Measurements from ENCODE around the gene CFAP61.
"Not testable (repeated sequence)": the region's sequence is repeated elsewhere in the genome, so short reads cannot be mapped to it uniquely, and the experiment has no call there.

The CFAP61 gene

DNA sequence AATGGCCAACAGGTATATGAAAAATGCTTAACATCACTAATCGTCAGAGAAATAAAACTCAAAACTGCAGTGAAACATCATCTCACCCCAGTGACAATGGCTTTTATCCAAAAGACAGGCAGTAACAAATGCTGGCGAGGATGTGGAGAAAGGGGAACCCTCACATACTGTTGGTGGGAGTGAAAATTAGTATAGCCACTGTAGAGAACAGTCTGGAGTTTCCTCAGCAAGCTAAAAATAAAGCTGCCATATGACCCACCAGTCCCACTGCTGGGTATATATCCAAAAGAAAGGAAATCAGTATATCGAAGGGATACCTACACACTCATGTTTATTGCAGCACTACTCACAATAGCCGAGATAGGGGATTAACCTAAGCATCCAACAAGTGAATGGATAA lies 292.1 kb downstream of the CFAP61 start:
- no CpG with 5 or more reads among the region's 4 CpGs for WGBS (ENCODE audit: extremely low coverage, insufficient coverage, insufficient read length)

DNA sequence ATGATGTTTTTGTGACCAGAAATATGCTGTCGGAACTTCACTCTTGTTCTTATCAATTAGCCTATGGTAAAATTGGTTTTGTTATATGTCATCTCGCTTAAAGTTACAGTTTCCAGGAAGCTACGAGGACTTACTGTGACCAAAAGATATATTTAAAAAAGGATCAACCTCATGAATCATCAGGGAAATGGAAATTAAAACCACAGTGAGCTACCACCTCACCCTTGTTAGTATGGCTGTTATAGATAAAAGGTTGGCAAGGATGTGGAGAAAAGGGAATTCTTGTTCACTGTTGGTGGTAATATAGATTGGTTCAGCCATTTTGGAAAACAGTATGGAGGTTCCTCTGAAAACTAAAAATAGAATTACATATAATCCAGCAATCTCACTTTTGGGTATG lies 301.2 kb downstream of the CFAP61 start:
- no peak overlapping the region for H2AK5ac ChIP-seq (ENCODE audit: low read length)
- H2BK12ac ChIP-seq (ENCODE audit: low read length), result no peak overlapping the region
- no peak overlapping the region for H3K9ac ChIP-seq (ENCODE audit: low read length)
- no peak overlapping the region for H4K91ac ChIP-seq (ENCODE audit: low read depth, low read length)
- H3K36me3 ChIP-seq (ENCODE audit: control insufficient read depth in 1 of 2, insufficient read depth in 2 of 2, low read length in 2 of 2), result no peaks in the 10 kb centered on the region
- no peak overlapping the region for H3K23ac ChIP-seq (ENCODE audit: low read length)
- H3K9me3 ChIP-seq (ENCODE audit: insufficient read depth, low read depth, low read length), result peaks cover 18% of the 10 kb centered on the region
- no peaks in the 10 kb centered on the region for H3K79me2 ChIP-seq (ENCODE audit: control insufficient read depth, insufficient read depth, low read length, poor library complexity)
- no peaks in the 10 kb centered on the region for H3K79me1 ChIP-seq (ENCODE audit: low read length)
- no peak overlapping the region for H2BK5ac ChIP-seq (ENCODE audit: low read depth, low read length, poor library complexity)
- no peak overlapping the region for H3K27ac ChIP-seq (ENCODE audit: low read depth, low read length)
- no peak overlapping the region for H4K12ac ChIP-seq (ENCODE audit: low read depth, low read length)
- no peak overlapping the region for H4K8ac ChIP-seq (ENCODE audit: low read depth, low read length)
- WGBS (ENCODE audit: extremely low coverage, insufficient coverage, insufficient read length), result no CpG with 5 or more reads among the region's 3 CpGs
- no peaks in the 10 kb centered on the region for H3K4me1 ChIP-seq (ENCODE audit: control insufficient read depth in 1 of 2, insufficient read depth in 2 of 2, low read length in 2 of 2)
- no peak for DNase-seq
- H2AFZ ChIP-seq (ENCODE audit: insufficient read depth, low read length, poor library complexity), result no peak overlapping the region
- H2BK120ac ChIP-seq (ENCODE audit: insufficient read depth, low read length, poor library complexity), result no peak overlapping the region
- H3K4me3 ChIP-seq (ENCODE audit: low read depth, low read length), result no peak overlapping the region
- no peak overlapping the region for H3K14ac ChIP-seq (ENCODE audit: low read length)
- H3K4me2 ChIP-seq (ENCODE audit: low read length), result no peak overlapping the region
- H3K27me3 ChIP-seq (ENCODE audit: insufficient read depth, low read length), result no peaks in the 10 kb centered on the region
- H3K4ac ChIP-seq (ENCODE audit: low read depth, low read length), result no peak overlapping the region
- no peak overlapping the region for H3K18ac ChIP-seq (ENCODE audit: low read length)

More for the DNA sequence above, 292.1 kb downstream of the CFAP61 start:
- Histone ChIP-seq H3K18ac (ENCODE audit: low read length) (no peak overlapping the region), H3K27ac (ENCODE audit: low read depth, low read length) (no peak overlapping the region), H2AFZ (ENCODE audit: insufficient read depth, low read length, poor library complexity) (no peak overlapping the region), H2AK5ac (ENCODE audit: low read length) (no peak overlapping the region), H3K4me3 (ENCODE audit: low read depth, low read length) (no peak overlapping the region), H3K79me2 (ENCODE audit: control insufficient read depth, insufficient read depth, low read length, poor library complexity) (no peaks in the 10 kb centered on the region), H3K79me1 (ENCODE audit: low read length) (no peaks in the 10 kb centered on the region), H3K36me3 (ENCODE audit: control insufficient read depth in 1 of 2, insufficient read depth in 2 of 2, low read length in 2 of 2) (no peaks in the 10 kb centered on the region), H2BK5ac (ENCODE audit: low read depth, low read length, poor library complexity) (no peak overlapping the region), H3K14ac (ENCODE audit: low read length) (no peak overlapping the region), H2BK120ac (ENCODE audit: insufficient read depth, low read length, poor library complexity) (no peak overlapping the region), H3K4me2 (ENCODE audit: low read length) (no peak overlapping the region), H4K12ac (ENCODE audit: low read depth, low read length) (no peak overlapping the region), H3K9ac (ENCODE audit: low read length) (no peak overlapping the region), H3K9me3 (ENCODE audit: insufficient read depth, low read depth, low read length) (no peaks in the 10 kb centered on the region), H4K91ac (ENCODE audit: low read depth, low read length) (no peak overlapping the region), H3K27me3 (ENCODE audit: insufficient read depth, low read length) (no peaks in the 10 kb centered on the region), H2BK12ac (ENCODE audit: low read length) (no peak overlapping the region), H3K4me1 (ENCODE audit: control insufficient read depth in 1 of 2, insufficient read depth in 2 of 2, low read length in 2 of 2) (no peaks in the 10 kb centered on the region), H4K8ac (ENCODE audit: low read depth, low read length) (no peak overlapping the region), H3K23ac (ENCODE audit: low read length) (no peak overlapping the region), H3K4ac (ENCODE audit: low read depth, low read length) (no peak overlapping the region)
- DNase-seq, result no peak

DNA sequence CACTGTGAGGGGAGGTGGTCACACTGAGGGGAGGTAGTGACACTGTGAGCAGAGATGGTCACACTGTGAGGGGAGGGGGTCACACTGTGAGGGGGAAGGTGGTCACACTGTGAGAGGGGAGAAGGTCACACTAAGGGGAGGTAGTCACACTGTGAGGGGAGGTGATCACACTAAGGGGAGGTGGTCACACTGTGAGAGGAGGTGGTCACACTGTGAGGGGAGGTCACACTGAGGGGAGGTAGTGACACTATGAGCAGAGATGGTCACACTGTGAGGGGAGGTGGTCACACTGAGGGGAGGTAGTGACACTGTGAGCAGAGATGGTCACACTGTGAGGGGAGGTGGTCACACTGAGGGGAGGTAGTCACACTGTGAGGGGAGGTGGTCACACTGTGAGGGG lies 303.2 kb downstream of the CFAP61 start:
- H2BK120ac ChIP-seq (ENCODE audit: insufficient read depth, low read length, poor library complexity); H2AFZ ChIP-seq (ENCODE audit: insufficient read depth, low read length, poor library complexity); H3K23ac ChIP-seq (ENCODE audit: low read length); H3K9ac ChIP-seq (ENCODE audit: low read length); H4K12ac ChIP-seq (ENCODE audit: low read depth, low read length); H4K8ac ChIP-seq (ENCODE audit: low read depth, low read length); H3K27me3 ChIP-seq (ENCODE audit: insufficient read depth, low read length); H2BK12ac ChIP-seq (ENCODE audit: low read length); H3K36me3 ChIP-seq (ENCODE audit: control insufficient read depth in 1 of 2, insufficient read depth in 2 of 2, low read length in 2 of 2); H3K4ac ChIP-seq (ENCODE audit: low read depth, low read length); H3K27ac ChIP-seq (ENCODE audit: low read depth, low read length); H4K91ac ChIP-seq (ENCODE audit: low read depth, low read length); H3K79me1 ChIP-seq (ENCODE audit: low read length); H3K18ac ChIP-seq (ENCODE audit: low read length); DNase-seq; H3K4me1 ChIP-seq (ENCODE audit: control insufficient read depth in 1 of 2, insufficient read depth in 2 of 2, low read length in 2 of 2); H3K14ac ChIP-seq (ENCODE audit: low read length); H2BK5ac ChIP-seq (ENCODE audit: low read depth, low read length, poor library complexity); H2AK5ac ChIP-seq (ENCODE audit: low read length); H3K79me2 ChIP-seq (ENCODE audit: control insufficient read depth, insufficient read depth, low read length, poor library complexity); H3K4me2 ChIP-seq (ENCODE audit: low read length): not testable (repeated sequence)
- peak overlapping the region; percentile 62 for H3K4me3 ChIP-seq (ENCODE audit: low read depth, low read length)
- H3K9me3 ChIP-seq (ENCODE audit: insufficient read depth, low read depth, low read length), result peaks cover 18% of the 10 kb centered on the region

- no peaks in the 10 kb centered on the region for H3K79me1 ChIP-seq (ENCODE audit: low read length)
- no peak overlapping the region for H3K4me3 ChIP-seq (ENCODE audit: low read depth, low read length)
- no peaks in the 10 kb centered on the region for H3K36me3 ChIP-seq (ENCODE audit: control insufficient read depth in 1 of 2, insufficient read depth in 2 of 2, low read length in 2 of 2)
- no peak overlapping the region for H3K18ac ChIP-seq (ENCODE audit: low read length)
- H2BK120ac ChIP-seq (ENCODE audit: insufficient read depth, low read length, poor library complexity), result no peak overlapping the region
- H3K27me3 ChIP-seq (ENCODE audit: insufficient read depth, low read length), result peaks cover 22% of the 10 kb centered on the region
- no peak overlapping the region for H4K8ac ChIP-seq (ENCODE audit: low read depth, low read length)
- no peaks in the 10 kb centered on the region for H3K79me2 ChIP-seq (ENCODE audit: control insufficient read depth, insufficient read depth, low read length, poor library complexity)
- no peak overlapping the region for H2AFZ ChIP-seq (ENCODE audit: insufficient read depth, low read length, poor library complexity)
- peaks cover 19% of the 10 kb centered on the region for H3K9me3 ChIP-seq (ENCODE audit: insufficient read depth, low read depth, low read length)
- no peak overlapping the region for H2BK5ac ChIP-seq (ENCODE audit: low read depth, low read length, poor library complexity)
- no peak overlapping the region for H3K4ac ChIP-seq (ENCODE audit: low read depth, low read length)
- H3K14ac ChIP-seq (ENCODE audit: low read length), result no peak overlapping the region
- H4K91ac ChIP-seq (ENCODE audit: low read depth, low read length), result no peak overlapping the region
- no peak overlapping the region for H3K27ac ChIP-seq (ENCODE audit: low read depth, low read length)
- H3K23ac ChIP-seq (ENCODE audit: low read length), result no peak overlapping the region
- H4K12ac ChIP-seq (ENCODE audit: low read depth, low read length), result no peak overlapping the region
- H2BK12ac ChIP-seq (ENCODE audit: low read length), result no peak overlapping the region
- no peak for DNase-seq
- no peaks in the 10 kb centered on the region for H3K4me1 ChIP-seq (ENCODE audit: control insufficient read depth in 1 of 2, insufficient read depth in 2 of 2, low read length in 2 of 2)
- no peak overlapping the region for H3K4me2 ChIP-seq (ENCODE audit: low read length)
- no peak overlapping the region for H3K9ac ChIP-seq (ENCODE audit: low read length)
- H2AK5ac ChIP-seq (ENCODE audit: low read length), result no peak overlapping the region
Measured at GRCh38 chr20:20358801-20359200, 306.5 kb downstream of the CFAP61 start.

- peaks cover 30% of the 10 kb centered on the region for H3K27me3 ChIP-seq (ENCODE audit: insufficient read depth, low read length)
- no peak overlapping the region for H4K8ac ChIP-seq (ENCODE audit: low read depth, low read length)
- H4K12ac ChIP-seq (ENCODE audit: low read depth, low read length), result no peak overlapping the region
- H3K79me2 ChIP-seq (ENCODE audit: control insufficient read depth, insufficient read depth, low read length, poor library complexity), result no peaks in the 10 kb centered on the region
- no peaks in the 10 kb centered on the region for H3K4me1 ChIP-seq (ENCODE audit: control insufficient read depth in 1 of 2, insufficient read depth in 2 of 2, low read length in 2 of 2)
- H3K27ac ChIP-seq (ENCODE audit: low read depth, low read length), result no peak overlapping the region
- no peak overlapping the region for H4K91ac ChIP-seq (ENCODE audit: low read depth, low read length)
- no peak overlapping the region for H3K9ac ChIP-seq (ENCODE audit: low read length)
- H3K79me1 ChIP-seq (ENCODE audit: low read length), result no peaks in the 10 kb centered on the region
- H2BK5ac ChIP-seq (ENCODE audit: low read depth, low read length, poor library complexity), result no peak overlapping the region
- H3K4me2 ChIP-seq (ENCODE audit: low read length), result no peak overlapping the region
- H2BK120ac ChIP-seq (ENCODE audit: insufficient read depth, low read length, poor library complexity), result no peak overlapping the region
- no peak overlapping the region for H3K14ac ChIP-seq (ENCODE audit: low read length)
- H3K18ac ChIP-seq (ENCODE audit: low read length), result no peak overlapping the region
- no peak overlapping the region for H3K4ac ChIP-seq (ENCODE audit: low read depth, low read length)
- H3K36me3 ChIP-seq (ENCODE audit: control insufficient read depth in 1 of 2, insufficient read depth in 2 of 2, low read length in 2 of 2), result no peaks in the 10 kb centered on the region
- no peak overlapping the region for H2AK5ac ChIP-seq (ENCODE audit: low read length)
- no peak overlapping the region for H2AFZ ChIP-seq (ENCODE audit: insufficient read depth, low read length, poor library complexity)
- DNase-seq, result no peak
- WGBS (ENCODE audit: extremely low coverage, insufficient coverage, insufficient read length), result no CpG with 5 or more reads among the region's 6 CpGs
- H3K4me3 ChIP-seq (ENCODE audit: low read depth, low read length), result no peak overlapping the region
- no peak overlapping the region for H2BK12ac ChIP-seq (ENCODE audit: low read length)
- peaks cover 19% of the 10 kb centered on the region for H3K9me3 ChIP-seq (ENCODE audit: insufficient read depth, low read depth, low read length)
- no peak overlapping the region for H3K23ac ChIP-seq (ENCODE audit: low read length)
Measured at GRCh38 chr20:20359628-20360027, 307.3 kb downstream of the CFAP61 start.

Data from trophoblast cell (in vitro differentiated cells and primary cell).